ENCODE data around the gene CLCN1. TPM values are rescaled to one million over a fixed set of nuclear protein-coding genes. Genes with fewer than 3 reads are reported as not detected.

Gene CLCN1
- total and polyA plus RNA-seq, 10 of the 15 experiments (the other 5 are each of a cell fraction or from before 2014, with no cell fraction given), result 0.30 TPM; not detected in 9

DNA sequence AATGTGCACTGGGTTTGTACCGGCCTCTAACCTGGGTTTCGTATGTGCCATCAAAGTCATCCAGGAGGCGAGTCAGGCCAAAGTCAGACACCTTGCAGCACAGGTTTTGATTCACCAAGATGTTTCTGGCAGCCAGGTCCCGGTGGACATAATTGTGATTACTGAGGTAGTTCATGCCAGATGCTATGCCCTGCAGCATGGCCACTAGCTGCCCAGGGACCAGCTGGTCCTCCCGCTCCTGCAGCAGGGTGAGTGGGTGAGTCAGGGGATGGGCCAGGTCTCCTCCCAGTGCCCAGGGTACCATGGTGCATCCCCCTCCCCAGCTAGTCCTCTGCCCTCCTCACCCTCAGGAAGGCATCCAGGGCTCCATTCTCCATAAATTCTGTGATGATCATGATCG, 78.9 kb downstream of the CLCN1 start (continued):
- TF ChIP-seq CEBPZ (IDR thresholded peaks at IDR 0.05; ENCODE audit: low read depth, low read length), result no peak
- TF ChIP-seq, protein P1, sequence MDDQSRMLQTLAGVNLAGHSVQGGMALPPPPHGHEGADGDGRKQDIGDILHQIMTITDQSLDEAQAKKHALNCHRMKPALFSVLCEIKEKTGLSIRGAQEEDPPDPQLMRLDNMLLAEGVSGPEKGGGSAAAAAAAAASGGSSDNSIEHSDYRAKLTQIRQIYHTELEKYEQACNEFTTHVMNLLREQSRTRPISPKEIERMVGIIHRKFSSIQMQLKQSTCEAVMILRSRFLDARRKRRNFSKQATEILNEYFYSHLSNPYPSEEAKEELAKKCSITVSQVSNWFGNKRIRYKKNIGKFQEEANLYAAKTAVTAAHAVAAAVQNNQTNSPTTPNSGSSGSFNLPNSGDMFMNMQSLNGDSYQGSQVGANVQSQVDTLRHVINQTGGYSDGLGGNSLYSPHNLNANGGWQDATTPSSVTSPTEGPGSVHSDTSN (IDR thresholded peaks at IDR 0.05; ENCODE audit: insufficient replicate concordance, low read depth, low read length), result no peak
- no peak for TF ChIP-seq SREBF1 (IDR thresholded peaks at IDR 0.05; ENCODE audit: low read length)
- no peak for TF ChIP-seq FOS (IDR thresholded peaks at IDR 0.05; ENCODE audit: borderline replicate concordance, extremely low read depth, insufficient read length)
- TF ChIP-seq MYC (IDR thresholded peaks at IDR 0.05; ENCODE audit: insufficient read depth, insufficient read length, insufficient replicate concordance, low read length, severe bottlenecking), result no peak
- TF ChIP-seq KDM1A (IDR thresholded peaks at IDR 0.05; ENCODE audit: borderline replicate concordance), result no peak
- no peak for TF ChIP-seq ZNF24 (IDR thresholded peaks at IDR 0.05)
- TF ChIP-seq IKZF2 (IDR thresholded peaks at IDR 0.05), result no peak
